T-cell (primary cell): ENCODE results near the gene SPATA3. TPM values are rescaled to one million over a fixed set of nuclear protein-coding genes. Genes with fewer than 3 reads are reported as not detected.
A peak's percentile ranks its signal among the peaks of the same experiment; 100 is the strongest.

ENCODE experiments used
- ATAC-seq, 4 experiments: fragments of 200-7000 bp in 3 of 4; fragments of 150-1000 bp in 1 of 4; cut with Tn5 transposase; replicated peaks in 1 of 4; 1 replicate in 3 of 4; 2 replicates in 1 of 4; pipeline ENCODE4 v1.10.0; 2021; ENCODE audit warnings: moderate library complexity in 3 of 4, mild to moderate bottlenecking in 2 of 4, moderate number of reproducible peaks in 1 of 4
- CTCF ChIA-PET, 2 donors: fragments of 300-600 bp; sonication (Branson Sonifier 250); formaldehyde crosslinking; loops; one replicate each; lab custom pipeline; 2022; ENCODE audit warnings: antibody characterized with exemption in 2 of 2; lab: Charles Lee
- POLR2A ChIA-PET, 2 donors: fragments of 300-600 bp; sonication (Branson Sonifier 250); formaldehyde crosslinking; loops; one replicate each; lab custom pipeline; 2022; ENCODE audit warnings: antibody characterized with exemption in 2 of 2; lab: Charles Lee
- DNase-seq, 35 experiments: peaks; one replicate each; pipeline versions ENCODE4 v3.0.0 to v3.0.0-alpha.2; 2013 to 2023
- H3K27ac ChIP-seq: one replicate; pipeline ENCODE4 v1.5.1; 2013; ENCODE audit warnings: low read length
- H3K27me3 ChIP-seq, 2 experiments: replicated peaks in 1 of 2; 1 replicate in 1 of 2; 2 replicates in 1 of 2; pipeline versions ENCODE4 v1.6.1 to v1.7.0; 2013; ENCODE audit warnings: low read length in 1 of 2, mixed read lengths in 1 of 2; ENCODE audit not compliant: control insufficient read depth in 2 of 2, insufficient read depth in 2 of 2; ENCODE audit errors: extremely low read depth in 1 of 2
- H3K36me3 ChIP-seq, 2 donors: 1 replicate in 1 of 2; 2 replicates in 1 of 2; pipeline versions ENCODE4 v1.6.1 to v1.7.0; 2013; ENCODE audit warnings: low read length in 1 of 2; ENCODE audit not compliant: control insufficient read depth in 2 of 2, insufficient read depth in 1 of 2; ENCODE audit errors: extremely low read depth in 1 of 2
- H3K4me1 ChIP-seq, 2 experiments: 1 replicate in 1 of 2; 2 replicates in 1 of 2; pipeline versions ENCODE4 v1.6.1 to v1.7.0; 2013; ENCODE audit warnings: low read length in 2 of 2, mixed read lengths in 1 of 2; ENCODE audit not compliant: insufficient read depth in 2 of 2, control insufficient read depth in 1 of 2; ENCODE audit errors: extremely low read depth in 1 of 2
- H3K4me3 ChIP-seq, 2 donors: 1 replicate in 1 of 2; 2 replicates in 1 of 2; pipeline versions ENCODE4 v1.5.1 to v1.7.0; 2013; ENCODE audit warnings: mild to moderate bottlenecking in 2 of 2, low read length in 1 of 2, moderate library complexity in 1 of 2; ENCODE audit not compliant: control insufficient read depth in 1 of 2; ENCODE audit errors: extremely low read depth in 1 of 2
- H3K9me3 ChIP-seq: 2 replicates; pipeline ENCODE4 v1.7.0; 2013
- H3K27ac Mint-ChIP-seq, 2 donors: one replicate each; pipeline ENCODE4 v1.8.0; 2020 to 2021; ENCODE audit warnings: mild to moderate bottlenecking in 2 of 2, mixed read lengths in 2 of 2
- H3K27me3 Mint-ChIP-seq, 2 donors: one replicate each; pipeline ENCODE4 v1.8.0; 2021 to 2022; ENCODE audit warnings: mixed read lengths in 2 of 2
- H3K36me3 Mint-ChIP-seq: one replicate; pipeline ENCODE4 v1.8.0; 2021; ENCODE audit warnings: mixed read lengths
- H3K4me1 Mint-ChIP-seq, 3 donors: one replicate each; pipeline ENCODE4 v1.8.0; 2020 to 2022; ENCODE audit warnings: mixed read lengths in 3 of 3, mild to moderate bottlenecking in 1 of 3
- H3K4me3 Mint-ChIP-seq, 3 donors: one replicate each; pipeline ENCODE4 v1.8.0; 2020 to 2022; ENCODE audit warnings: mild to moderate bottlenecking in 3 of 3, mixed read lengths in 3 of 3, moderate library complexity in 3 of 3
- H3K9me3 Mint-ChIP-seq, 3 donors: one replicate each; pipeline ENCODE4 v1.8.0; 2020 to 2022; ENCODE audit warnings: mixed read lengths in 3 of 3
- WGBS: methylation state at CpG from one replicate; pipeline ENCODE4 v1.1.5; 2013; ENCODE audit warnings: missing lambda C conversion rate; ENCODE audit not compliant: insufficient coverage; 5-methylcytosine and 5-hydroxymethylcytosine counted together
- total RNA-seq, 35 experiments: library from RNA in 6 of 35; stranded (reverse) in 6 of 35; fragments of 120-200 nt in 1 of 35; gene quantifications; one replicate each; pipeline versions ENCODE4 v1.2.1 to v1.2.4 and lab custom pipeline; 2013 to 2026

SPATA3 gene
- total RNA-seq, 5 donors from 2014 or later (not counting 1 experiment from before 2014, with no cell fraction given) = not detected

GRCh38 chr2:230951396-230951795 is 44.5 kb upstream of the SPATA3 start:
- ChIA-PET CTCF (interaction anchor here (0.5 to 0.7 kb wide), 2 partner anchors 17 to 97 kb away, joined by 3 to 6 read pairs; no protein-coding TSS in a partner anchor), POLR2A (no interaction called here)
- Histone ChIP-seq H3K27ac (no peak overlapping the region), H3K9me3 (no peaks in the 10 kb centered on the region), H3K36me3 (no peaks in the 10 kb centered on the region), H3K4me1 (peaks cover 0 to 5% of the 10 kb centered on the region in 2 experiments), H3K27me3 (peaks cover 6 to 31% of the 10 kb centered on the region in 2 experiments), H3K4me3 (no peak overlapping the region)
- no peaks in the 10 kb centered on the region for H3K9me3 Mint-ChIP-seq
- WGBS = no CpG with 5 or more reads among the region's 2 CpGs
- no peak overlapping the region for H3K4me3 Mint-ChIP-seq
- H3K4me1 Mint-ChIP-seq = peaks cover 0 to 3% (median 1%) of the 10 kb centered on the region in 3 donors
- H3K27me3 Mint-ChIP-seq = peaks cover 17 to 19% of the 10 kb centered on the region in 2 donors
- ATAC-seq (no peak), DNase-seq (no peak)
- no peaks in the 10 kb centered on the region for H3K36me3 Mint-ChIP-seq
- H3K27ac Mint-ChIP-seq = no peak overlapping the region

GRCh38 chr2:230952226-230952956 is 43.5 kb upstream of the SPATA3 start:
- no peak overlapping the region for H3K4me3 ChIP-seq
- peaks cover 0 to 12% of the 10 kb centered on the region in 2 experiments for H3K4me1 ChIP-seq
- H3K27ac ChIP-seq = no peak overlapping the region
- Mint-ChIP-seq H3K27ac (no peak overlapping the region), H3K27me3 (peaks cover 21 to 28% of the 10 kb centered on the region in 2 donors), H3K4me1 (peaks cover 9 to 10% (median 10%) of the 10 kb centered on the region in 3 donors), H3K9me3 (no peaks in the 10 kb centered on the region), H3K4me3 (no peak overlapping the region), H3K36me3 (no peaks in the 10 kb centered on the region)
- 81% methylated on average over 6 of the region's 10 CpGs for WGBS
- no peaks in the 10 kb centered on the region for H3K36me3 ChIP-seq
- ChIA-PET CTCF (interaction anchor here in 1 of 2 donors (0.6 kb wide), 1 partner anchor 35 kb away, joined by 3 read pairs; no protein-coding TSS in a partner anchor), POLR2A (no interaction called here)
- peaks cover 11 to 35% of the 10 kb centered on the region in 2 experiments for H3K27me3 ChIP-seq
- DNase-seq = no peak
- ATAC-seq = no peak
- H3K9me3 ChIP-seq = no peaks in the 10 kb centered on the region

- H3K36me3 Mint-ChIP-seq = no peaks in the 10 kb centered on the region
- H3K4me3 ChIP-seq = no peak overlapping the region
- H3K27me3 Mint-ChIP-seq = peaks cover 32 to 39% of the 10 kb centered on the region in 2 donors
- no peak overlapping the region for H3K27ac Mint-ChIP-seq
- ChIA-PET CTCF (no interaction called here), POLR2A (no interaction called here)
- no peak for DNase-seq
- peaks cover 0 to 14% of the 10 kb centered on the region in 2 experiments for H3K4me1 ChIP-seq
- H3K36me3 ChIP-seq = no peaks in the 10 kb centered on the region
- no peak overlapping the region for H3K27ac ChIP-seq
- WGBS = 40% methylated on average over 9 of the region's 9 CpGs
- no peaks in the 10 kb centered on the region for H3K9me3 ChIP-seq
- peaks cover 14 to 21% (median 18%) of the 10 kb centered on the region in 3 donors for H3K4me1 Mint-ChIP-seq
- H3K9me3 Mint-ChIP-seq = no peaks in the 10 kb centered on the region
- ATAC-seq = no peak
- H3K27me3 ChIP-seq = peaks cover 12 to 37% of the 10 kb centered on the region in 2 experiments
- H3K4me3 Mint-ChIP-seq = no peak overlapping the region
Observed at GRCh38 chr2:230953845-230954244, 42.1 kb upstream of the SPATA3 start.

GRCh38 chr2:230954746-230955145 is 41.2 kb upstream of the SPATA3 start:
- ATAC-seq (no peak), DNase-seq (no peak)
- peaks cover 14 to 21% (median 18%) of the 10 kb centered on the region in 3 donors for H3K4me1 Mint-ChIP-seq
- CTCF ChIA-PET = no interaction called here
- Histone ChIP-seq H3K27ac (no peak overlapping the region), H3K36me3 (no peaks in the 10 kb centered on the region), H3K27me3 (peaks cover 15 to 43% of the 10 kb centered on the region in 2 experiments), H3K4me1 (peaks cover 0 to 14% of the 10 kb centered on the region in 2 experiments), H3K4me3 (no peak overlapping the region), H3K9me3 (no peaks in the 10 kb centered on the region)
- H3K27ac Mint-ChIP-seq = no peak overlapping the region
- H3K36me3 Mint-ChIP-seq = no peaks in the 10 kb centered on the region
- H3K9me3 Mint-ChIP-seq = no peaks in the 10 kb centered on the region
- POLR2A ChIA-PET = no interaction called here
- peaks cover 38 to 48% of the 10 kb centered on the region in 2 donors for H3K27me3 Mint-ChIP-seq
- H3K4me3 Mint-ChIP-seq = no peak overlapping the region

- H3K9me3 ChIP-seq = no peaks in the 10 kb centered on the region
- 82% methylated on average over 1 of the region's 1 CpG for WGBS
- Mint-ChIP-seq H3K4me3 (no peak overlapping the region), H3K27me3 (peaks cover 43 to 52% of the 10 kb centered on the region in 2 donors), H3K9me3 (no peaks in the 10 kb centered on the region), H3K36me3 (no peaks in the 10 kb centered on the region), H3K4me1 (peaks cover 14 to 21% (median 17%) of the 10 kb centered on the region in 3 donors), H3K27ac (no peak overlapping the region)
- ChIA-PET CTCF (no interaction called here), POLR2A (no interaction called here)
- peaks cover 0 to 9% of the 10 kb centered on the region in 2 experiments for H3K4me1 ChIP-seq
- H3K36me3 ChIP-seq = no peaks in the 10 kb centered on the region
- ATAC-seq = no peak
- H3K27me3 ChIP-seq = peaks cover 15 to 43% of the 10 kb centered on the region in 2 experiments
- no peak overlapping the region for H3K4me3 ChIP-seq
- no peak overlapping the region for H3K27ac ChIP-seq
- no peak for DNase-seq
Observed at GRCh38 chr2:230955163-230955737, 40.7 kb upstream of the SPATA3 start.

- H3K27ac Mint-ChIP-seq = peak overlapping the region in 1 of 2 donors; percentile 50
- no peaks in the 10 kb centered on the region for H3K36me3 Mint-ChIP-seq
- Histone ChIP-seq H3K36me3 (no peaks in the 10 kb centered on the region), H3K9me3 (no peaks in the 10 kb centered on the region), H3K27ac (no peak overlapping the region), H3K4me1 (peaks cover 0 to 9% of the 10 kb centered on the region in 2 experiments), H3K4me3 (peak overlapping the region; percentile 44 to 52), H3K27me3 (peaks cover 15 to 39% of the 10 kb centered on the region in 2 experiments)
- peak overlapping the region; percentile 76 to 85 (median 82) for H3K4me3 Mint-ChIP-seq
- peaks cover 51 to 56% of the 10 kb centered on the region in 2 donors for H3K27me3 Mint-ChIP-seq
- no peaks in the 10 kb centered on the region for H3K9me3 Mint-ChIP-seq
- 6% methylated on average over 32 of the region's 43 CpGs for WGBS
- peak; percentile 65 to 82 (median 74) for ATAC-seq
- DNase-seq = peak in 5 of 35 experiments; percentile 15 to 61 (median 23)
- ChIA-PET POLR2A (no interaction called here), CTCF (no interaction called here)
- H3K4me1 Mint-ChIP-seq = peaks cover 12 to 21% (median 15%) of the 10 kb centered on the region in 3 donors
Observed at GRCh38 chr2:230956827-230957755, 38.8 kb upstream of the SPATA3 start.
